HG02763 (cell line): ENCODE measurements around the gene VPS37B.

Source experiments
- ATAC-seq: cut with Tn5 transposase; IDR thresholded peaks from one replicate; pipeline ENCODE4 v1.9.1; 2021; ENCODE audit warnings: mild to moderate bottlenecking, moderate library complexity; ENCODE audit not compliant: unreplicated experiment

The VPS37B gene

DNA sequence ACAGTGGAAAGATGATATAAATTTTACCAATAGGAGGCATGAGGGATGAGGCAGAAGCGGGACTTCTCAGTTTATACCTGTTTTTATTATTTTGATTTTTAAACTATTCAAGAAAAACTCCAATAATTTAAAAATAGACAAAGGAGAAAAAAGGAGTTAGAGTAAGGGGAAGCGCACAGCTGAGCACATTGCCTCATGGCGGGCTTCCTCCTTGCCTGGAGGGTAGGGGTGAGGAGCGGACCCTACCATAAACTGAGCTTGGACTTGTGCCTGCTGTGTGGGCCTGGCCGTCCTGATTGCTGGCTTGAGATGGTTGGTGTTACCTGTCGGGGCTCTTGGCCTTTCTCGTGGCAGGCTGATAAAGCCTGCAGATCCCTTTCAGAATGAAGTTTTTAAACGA, 75.8 kb downstream of the VPS37B start:
- no peak for ATAC-seq

DNA sequence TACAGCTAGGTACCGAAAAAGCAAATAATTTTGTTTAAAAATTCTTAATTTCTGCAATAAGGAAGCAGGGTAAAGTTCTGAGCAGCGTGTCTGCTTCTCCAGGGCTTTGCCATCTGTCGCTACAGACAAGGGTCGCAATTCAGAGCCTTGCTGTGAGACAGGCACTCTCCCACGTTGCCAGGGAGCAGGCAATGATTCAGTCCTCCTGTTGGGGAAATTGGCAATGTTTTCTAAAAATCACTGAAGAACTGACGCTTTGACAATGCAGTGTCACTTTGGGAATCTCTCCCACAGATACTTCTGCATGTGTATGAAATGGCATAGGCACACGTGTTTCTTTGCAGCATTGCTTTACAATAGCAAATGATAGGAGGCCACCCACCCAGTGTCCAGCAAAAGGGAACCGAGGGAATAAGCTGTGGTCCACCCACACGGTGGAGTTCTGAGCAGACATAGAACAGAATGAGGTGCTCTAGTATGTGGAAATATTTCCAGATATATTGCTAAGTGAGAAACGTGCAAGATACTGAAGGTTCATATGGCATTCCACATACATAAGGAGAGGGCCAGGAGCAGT, 76.6 kb downstream of the VPS37B start:
- ATAC-seq: no peak
